ENCODE results near the gene HELQ. TPM values are rescaled to one million over a fixed set of nuclear protein-coding genes. Genes with fewer than 3 reads are reported as not detected.

Gene HELQ
- total RNA-seq, 1 experiment from 2014 or later, result 14.6 TPM

- no peak for TF ChIP-seq ZBTB33 (IDR thresholded peaks at IDR 0.05; ENCODE audit: extremely low read depth, insufficient replicate concordance, low read length)
Observed at GRCh38 chr4:83417566-83417965, 38.1 kb downstream of the HELQ start (continued).

GRCh38 chr4:83413676-83414075, 41.9 kb downstream of the HELQ start:
- no peak for ATAC-seq
- ChIA-PET RAD21 (ENCODE audit: low non-redundant PET in 1 of 2, low total read pairs in 2 of 2, uncharacterized antibody in 2 of 2, unreplicated experiment in 2 of 2) (no interaction called here), POLR2A (no interaction called here), CTCF (no interaction called here)
- Histone ChIP-seq H3K4me3 (replicated peaks in 1 of 2; ENCODE audit: low read depth in 1 of 2, low read length in 2 of 2) (no peak overlapping the region), H3K36me3 (ENCODE audit: control insufficient read depth in 1 of 2, insufficient read depth in 2 of 2, low read length in 2 of 2) (peaks cover 0 to 2% of the 10 kb centered on the region in 2 experiments; a peak in 2 of 4 replicates), H3K9me3 (ENCODE audit: control insufficient read depth in 1 of 2, insufficient read depth in 1 of 2, low read depth in 1 of 2, low read length in 2 of 2) (no peaks in the 10 kb centered on the region), H3K4me1 (ENCODE audit: control insufficient read depth in 1 of 2, insufficient read depth in 2 of 2, low read length in 2 of 2) (no peaks in the 10 kb centered on the region), H2AFZ (ENCODE audit: low read depth, low read length, poor library complexity, severe bottlenecking) (no peak overlapping the region), H3K9ac (ENCODE audit: low read length) (no peak overlapping the region), H3K4me2 (ENCODE audit: low read length) (no peak overlapping the region), H4K20me1 (ENCODE audit: insufficient read depth) (no peaks in the 10 kb centered on the region), H3K9me2 (ENCODE audit: insufficient read depth) (no peaks in the 10 kb centered on the region), H3K79me2 (ENCODE audit: insufficient read depth, low read length) (no peaks in the 10 kb centered on the region), H3K27ac (ENCODE audit: low read depth, low read length) (no peak overlapping the region), H3K27me3 (ENCODE audit: insufficient read depth, low read length) (no peaks in the 10 kb centered on the region)
- intact Hi-C loops (cut with micrococcal nuclease), result no loop called here
- BruUV-seq (replicated peaks), result no TSS peak
- DNase-seq (ENCODE audit: low read depth, low spot score), result no peak
- TF ChIP-seq CEBPB (IDR thresholded peaks at IDR 0.05; ENCODE audit: low read depth), result no peak
- TF ChIP-seq CTCF (IDR thresholded peaks at IDR 0.05 in 2 of 3, conservative IDR thresholded peaks at IDR 0.05 in 1 of 3; ENCODE audit: borderline replicate concordance in 1 of 3, insufficient read depth in 1 of 3, low read depth in 2 of 3, low read length in 2 of 3), result no peak
- no peak for TF ChIP-seq POLR2A (IDR thresholded peaks at IDR 0.05; ENCODE audit: borderline replicate concordance, extremely low read depth, insufficient read depth, insufficient read length)
- no peak for TF ChIP-seq SRF (IDR thresholded peaks at IDR 0.05; ENCODE audit: low read depth)
- no peak for TF ChIP-seq ZFX (IDR thresholded peaks at IDR 0.05)
- no peak for TF ChIP-seq EZH2 (IDR thresholded peaks at IDR 0.05)
- no peak for TF ChIP-seq YY1 (IDR thresholded peaks at IDR 0.05; ENCODE audit: extremely low read depth, insufficient replicate concordance, low read depth, low read length)
- TF ChIP-seq TCF7L2 (IDR thresholded peaks at IDR 0.05; ENCODE audit: borderline replicate concordance, extremely low read depth, insufficient read depth, insufficient read length), result no peak
- TF ChIP-seq POLR2AphosphoS5 (IDR thresholded peaks at IDR 0.05; ENCODE audit: low read depth, low read length), result no peak
- TF ChIP-seq FOSL1 (IDR thresholded peaks at IDR 0.05; ENCODE audit: low read depth), result no peak
- no peak for TF ChIP-seq SP1 (IDR thresholded peaks at IDR 0.05; ENCODE audit: low read depth)

All from HCT116 (cell line).